Measurements from ENCODE around the gene ZC3H18.

The ZC3H18 gene

GRCh38 chr16:88529596-88529995 is 40.6 kb upstream of the ZC3H18 start:
- TF ChIP-seq CTCF (conservative IDR thresholded peaks at IDR 0.05; ENCODE audit: low read length), result no peak
- DNase-seq (ENCODE audit: low read depth), result no peak
- no peak overlapping the region for H3K4me3 ChIP-seq (ENCODE audit: low read length)

- DNase-seq (ENCODE audit: low read depth), result no peak
- TF ChIP-seq CTCF (conservative IDR thresholded peaks at IDR 0.05; ENCODE audit: low read length), result no peak
- no peak overlapping the region for H3K4me3 ChIP-seq (ENCODE audit: low read length)
These were observed 39.9 kb upstream of the ZC3H18 start for GRCh38 chr16:88530051-88530857.

GRCh38 chr16:88530858-88531203 is 39.4 kb upstream of the ZC3H18 start:
- TF ChIP-seq CTCF (conservative IDR thresholded peaks at IDR 0.05; ENCODE audit: low read length), result no peak
- DNase-seq (ENCODE audit: low read depth), result no peak
- H3K4me3 ChIP-seq (ENCODE audit: low read length), result no peak overlapping the region

- no peak for DNase-seq (ENCODE audit: low read depth)
- TF ChIP-seq CTCF (conservative IDR thresholded peaks at IDR 0.05; ENCODE audit: low read length), result no peak
- no peak overlapping the region for H3K4me3 ChIP-seq (ENCODE audit: low read length)
These were observed 38.9 kb upstream of the ZC3H18 start for GRCh38 chr16:88531346-88531745.

- no peak overlapping the region for H3K4me3 ChIP-seq (ENCODE audit: low read length)
- no peak for DNase-seq (ENCODE audit: low read depth)
- no peak for TF ChIP-seq CTCF (conservative IDR thresholded peaks at IDR 0.05; ENCODE audit: low read length)
These were observed 38.2 kb upstream of the ZC3H18 start for GRCh38 chr16:88531931-88532433.

- no peak for DNase-seq (ENCODE audit: low read depth)
- TF ChIP-seq CTCF (conservative IDR thresholded peaks at IDR 0.05; ENCODE audit: low read length), result no peak
- H3K4me3 ChIP-seq (ENCODE audit: low read length), result peak overlapping the region; percentile 26
These were observed 37.6 kb upstream of the ZC3H18 start for GRCh38 chr16:88532434-88533241.
